Measurements from ENCODE around the gene TAF1.
"Not testable (repeated sequence)": the region's sequence is repeated elsewhere in the genome, so short reads cannot be mapped to it uniquely, and the experiment has no call there.

TAF1 gene

GRCh38 chrX:71416260-71416659, 50.1 kb downstream of the TAF1 start:
- H2BK120ac ChIP-seq (ENCODE audit: low read depth, low read length); H4K91ac ChIP-seq (ENCODE audit: low read depth, low read length, poor library complexity); H3K27ac ChIP-seq (replicated peaks; ENCODE audit: low read length); H3K9me3 ChIP-seq (replicated peaks in 1 of 2; ENCODE audit: control insufficient read depth in 2 of 2, insufficient read depth in 1 of 2, low read depth in 1 of 2, low read length in 2 of 2); DNase-seq (ENCODE audit: low spot score); H3K9ac ChIP-seq (ENCODE audit: low read depth, low read length, poor library complexity); H3K27me3 ChIP-seq (ENCODE audit: control insufficient read depth in 3 of 3, insufficient read depth in 3 of 3, low read depth in 1 of 3, low read length in 3 of 3); H3K23ac ChIP-seq (ENCODE audit: low read depth, low read length, poor library complexity); H3K79me1 ChIP-seq (ENCODE audit: low read depth, low read length); H2BK5ac ChIP-seq (ENCODE audit: low read length); H3K4me3 ChIP-seq (ENCODE audit: low read length in 2 of 2); H3K4ac ChIP-seq (ENCODE audit: low read length); H2BK12ac ChIP-seq (ENCODE audit: low read length); H2AFZ ChIP-seq (ENCODE audit: low read length); H3K4me2 ChIP-seq (ENCODE audit: insufficient read depth, low read length, poor library complexity, severe bottlenecking); H2BK15ac ChIP-seq (ENCODE audit: low read length); H4K8ac ChIP-seq (ENCODE audit: low read depth, low read length); H3K14ac ChIP-seq (ENCODE audit: low read length); H2AK5ac ChIP-seq (ENCODE audit: low read depth, low read length); H3K18ac ChIP-seq (ENCODE audit: low read length); H3K4me1 ChIP-seq (ENCODE audit: control insufficient read depth in 2 of 2, insufficient read depth in 1 of 2, low read depth in 1 of 2, low read length in 2 of 2): not testable (repeated sequence)
- H3K36me3 ChIP-seq (replicated peaks in 1 of 2; ENCODE audit: control insufficient read depth in 2 of 2, insufficient read depth in 2 of 2, low read length in 2 of 2) = peaks cover 0 to 61% of the 10 kb centered on the region in 2 donors
- WGBS, 2 donors (ENCODE audit: extremely low coverage in 2 of 2, insufficient read length in 2 of 2, insufficient replicate concordance in 1 of 2) = no CpG with 5 or more reads among the region's 5 CpGs

DNA sequence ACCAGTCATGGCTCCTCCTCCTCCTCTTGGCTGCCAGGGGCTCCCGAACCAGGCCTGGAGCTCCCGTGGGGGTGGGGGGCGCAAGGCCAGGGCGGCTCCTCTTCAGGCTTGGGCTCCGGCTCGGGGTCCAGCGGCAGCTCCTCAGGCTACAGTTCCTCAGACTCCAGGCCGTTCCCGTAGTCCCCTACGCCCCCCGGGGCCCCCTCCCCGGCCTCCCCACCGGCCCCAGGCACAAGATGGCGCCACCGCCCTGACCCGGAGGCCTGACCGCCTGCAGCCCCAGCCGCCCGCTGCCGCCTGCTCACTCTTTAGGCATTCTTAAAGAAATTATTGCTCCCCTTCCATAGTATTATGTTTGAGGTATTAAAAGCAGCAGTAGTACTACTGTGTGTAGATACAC, 54.5 kb downstream of the TAF1 start:
- Histone ChIP-seq H3K14ac (ENCODE audit: low read length) (no peak overlapping the region), H3K4ac (ENCODE audit: low read length) (no peak overlapping the region), H3K4me2 (ENCODE audit: insufficient read depth, low read length, poor library complexity, severe bottlenecking) (no peak overlapping the region), H2BK120ac (ENCODE audit: low read depth, low read length) (no peak overlapping the region), H3K23ac (ENCODE audit: low read depth, low read length, poor library complexity) (no peak overlapping the region), H2BK15ac (ENCODE audit: low read length) (no peak overlapping the region), H3K79me1 (ENCODE audit: low read depth, low read length) (no peaks in the 10 kb centered on the region), H2AK5ac (ENCODE audit: low read depth, low read length) (no peak overlapping the region), H3K27ac (replicated peaks; ENCODE audit: low read length) (no peak overlapping the region), H2BK5ac (ENCODE audit: low read length) (no peak overlapping the region), H3K9me3 (replicated peaks in 1 of 2; ENCODE audit: control insufficient read depth in 2 of 2, insufficient read depth in 1 of 2, low read depth in 1 of 2, low read length in 2 of 2) (no peaks in the 10 kb centered on the region), H2AFZ (ENCODE audit: low read length) (no peak overlapping the region), H3K4me1 (ENCODE audit: control insufficient read depth in 2 of 2, insufficient read depth in 1 of 2, low read depth in 1 of 2, low read length in 2 of 2) (no peaks in the 10 kb centered on the region), H4K91ac (ENCODE audit: low read depth, low read length, poor library complexity) (no peak overlapping the region), H3K9ac (ENCODE audit: low read depth, low read length, poor library complexity) (no peak overlapping the region), H3K27me3 (ENCODE audit: control insufficient read depth in 3 of 3, insufficient read depth in 3 of 3, low read depth in 1 of 3, low read length in 3 of 3) (no peaks in the 10 kb centered on the region), H3K4me3 (ENCODE audit: low read length in 2 of 2) (no peak overlapping the region), H4K8ac (ENCODE audit: low read depth, low read length) (no peak overlapping the region), H3K18ac (ENCODE audit: low read length) (no peak overlapping the region), H2BK12ac (ENCODE audit: low read length) (no peak overlapping the region), H3K36me3 (replicated peaks in 1 of 2; ENCODE audit: control insufficient read depth in 2 of 2, insufficient read depth in 2 of 2, low read length in 2 of 2) (peaks cover 2 to 71% of the 10 kb centered on the region in 2 donors)
- no peak for DNase-seq (ENCODE audit: low spot score)
- WGBS, 2 donors (ENCODE audit: extremely low coverage in 2 of 2, insufficient read length in 2 of 2, insufficient replicate concordance in 1 of 2) = no CpG with 5 or more reads among the region's 20 CpGs

DNA sequence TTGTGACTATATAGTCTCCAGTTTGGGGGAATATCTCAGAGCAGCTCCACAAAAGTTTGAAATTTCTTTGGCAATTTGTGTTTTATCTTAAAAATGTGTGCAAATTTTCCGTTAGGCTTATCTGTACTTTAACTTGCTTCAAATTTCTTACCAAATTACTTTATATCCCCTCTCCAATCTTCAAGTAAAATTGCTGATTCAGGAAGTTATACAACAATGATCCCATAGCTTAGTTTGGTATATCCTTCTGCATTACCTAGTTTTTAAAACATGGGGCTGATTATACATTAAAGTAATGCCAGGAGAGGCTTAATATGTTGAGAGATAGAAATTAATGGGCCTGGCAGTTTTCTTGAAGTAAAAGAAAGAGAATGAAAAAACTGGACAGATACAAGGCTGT, 66.6 kb downstream of the TAF1 start:
- DNase-seq (ENCODE audit: low spot score) = no peak
- H2BK15ac ChIP-seq (ENCODE audit: low read length) = no peak overlapping the region
- H3K4me1 ChIP-seq (ENCODE audit: control insufficient read depth in 2 of 2, insufficient read depth in 1 of 2, low read depth in 1 of 2, low read length in 2 of 2) = no peaks in the 10 kb centered on the region
- H3K23ac ChIP-seq (ENCODE audit: low read depth, low read length, poor library complexity) = no peak overlapping the region
- no peak overlapping the region for H3K4me2 ChIP-seq (ENCODE audit: insufficient read depth, low read length, poor library complexity, severe bottlenecking)
- H2AFZ ChIP-seq (ENCODE audit: low read length) = no peak overlapping the region
- no peak overlapping the region for H2BK5ac ChIP-seq (ENCODE audit: low read length)
- H4K91ac ChIP-seq (ENCODE audit: low read depth, low read length, poor library complexity) = no peak overlapping the region
- no peak overlapping the region for H4K8ac ChIP-seq (ENCODE audit: low read depth, low read length)
- H3K9ac ChIP-seq (ENCODE audit: low read depth, low read length, poor library complexity) = no peak overlapping the region
- no peak overlapping the region for H3K4ac ChIP-seq (ENCODE audit: low read length)
- H2BK120ac ChIP-seq (ENCODE audit: low read depth, low read length) = no peak overlapping the region
- H3K27me3 ChIP-seq (ENCODE audit: control insufficient read depth in 3 of 3, insufficient read depth in 3 of 3, low read depth in 1 of 3, low read length in 3 of 3) = no peaks in the 10 kb centered on the region
- peaks cover 0 to 52% of the 10 kb centered on the region in 2 donors for H3K36me3 ChIP-seq (replicated peaks in 1 of 2; ENCODE audit: control insufficient read depth in 2 of 2, insufficient read depth in 2 of 2, low read length in 2 of 2)
- no peak overlapping the region for H2AK5ac ChIP-seq (ENCODE audit: low read depth, low read length)
- H3K27ac ChIP-seq (replicated peaks; ENCODE audit: low read length) = no peak overlapping the region
- no peak overlapping the region for H3K18ac ChIP-seq (ENCODE audit: low read length)
- H3K14ac ChIP-seq (ENCODE audit: low read length) = no peak overlapping the region
- H2BK12ac ChIP-seq (ENCODE audit: low read length) = no peak overlapping the region
- no peaks in the 10 kb centered on the region for H3K9me3 ChIP-seq (replicated peaks in 1 of 2; ENCODE audit: control insufficient read depth in 2 of 2, insufficient read depth in 1 of 2, low read depth in 1 of 2, low read length in 2 of 2)
- H3K4me3 ChIP-seq (ENCODE audit: low read length in 2 of 2) = no peak overlapping the region
- H3K79me1 ChIP-seq (ENCODE audit: low read depth, low read length) = no peaks in the 10 kb centered on the region
- no CpG with 5 or more reads among the region's 1 CpG for WGBS, 2 donors (ENCODE audit: extremely low coverage in 2 of 2, insufficient read length in 2 of 2, insufficient replicate concordance in 1 of 2)

GRCh38 chrX:71438750-71439149, 72.6 kb downstream of the TAF1 start:
- no peaks in the 10 kb centered on the region for H3K27me3 ChIP-seq (ENCODE audit: control insufficient read depth in 3 of 3, insufficient read depth in 3 of 3, low read depth in 1 of 3, low read length in 3 of 3)
- H3K9ac ChIP-seq (ENCODE audit: low read depth, low read length, poor library complexity) = no peak overlapping the region
- no peak for DNase-seq (ENCODE audit: low spot score)
- no peaks in the 10 kb centered on the region for H3K4me1 ChIP-seq (ENCODE audit: control insufficient read depth in 2 of 2, insufficient read depth in 1 of 2, low read depth in 1 of 2, low read length in 2 of 2)
- no peak overlapping the region for H2AFZ ChIP-seq (ENCODE audit: low read length)
- H3K23ac ChIP-seq (ENCODE audit: low read depth, low read length, poor library complexity) = no peak overlapping the region
- peaks cover 0 to 47% of the 10 kb centered on the region in 2 donors for H3K36me3 ChIP-seq (replicated peaks in 1 of 2; ENCODE audit: control insufficient read depth in 2 of 2, insufficient read depth in 2 of 2, low read length in 2 of 2)
- no peak overlapping the region for H2BK15ac ChIP-seq (ENCODE audit: low read length)
- no peaks in the 10 kb centered on the region for H3K9me3 ChIP-seq (replicated peaks in 1 of 2; ENCODE audit: control insufficient read depth in 2 of 2, insufficient read depth in 1 of 2, low read depth in 1 of 2, low read length in 2 of 2)
- H4K91ac ChIP-seq (ENCODE audit: low read depth, low read length, poor library complexity) = no peak overlapping the region
- H3K4me2 ChIP-seq (ENCODE audit: insufficient read depth, low read length, poor library complexity, severe bottlenecking) = no peak overlapping the region
- WGBS, 2 donors (ENCODE audit: extremely low coverage in 2 of 2, insufficient read length in 2 of 2, insufficient replicate concordance in 1 of 2) = no CpG with 5 or more reads among the region's 6 CpGs
- no peak overlapping the region for H2AK5ac ChIP-seq (ENCODE audit: low read depth, low read length)
- no peak overlapping the region for H4K8ac ChIP-seq (ENCODE audit: low read depth, low read length)
- H2BK120ac ChIP-seq (ENCODE audit: low read depth, low read length) = no peak overlapping the region
- no peak overlapping the region for H2BK5ac ChIP-seq (ENCODE audit: low read length)
- no peak overlapping the region for H3K4me3 ChIP-seq (ENCODE audit: low read length in 2 of 2)
- H3K27ac ChIP-seq (replicated peaks; ENCODE audit: low read length) = no peak overlapping the region
- no peak overlapping the region for H3K14ac ChIP-seq (ENCODE audit: low read length)
- no peaks in the 10 kb centered on the region for H3K79me1 ChIP-seq (ENCODE audit: low read depth, low read length)
- H3K4ac ChIP-seq (ENCODE audit: low read length) = no peak overlapping the region
- no peak overlapping the region for H3K18ac ChIP-seq (ENCODE audit: low read length)
- no peak overlapping the region for H2BK12ac ChIP-seq (ENCODE audit: low read length)
